Esophagus mucosa (tissue), 1 donor: ENCODE measurements around the gene SMCO1. TPM values are rescaled to one million over a fixed set of nuclear protein-coding genes. Genes with fewer than 3 reads are reported as not detected.
"Not testable (repeated sequence)": the region's sequence is repeated elsewhere in the genome, so short reads cannot be mapped to it uniquely, and the experiment has no call there.

Experiments
- ATAC-seq: fragments of 200-7000 bp; cut with Tn5 transposase; one replicate; pipeline ENCODE4 v1.9.1; 2020
- total RNA-seq: library from RNA; stranded (reverse); gene quantifications from one replicate; pipeline ENCODE4 v1.2.4, GENCODE V29; 2023
- donor health status: DM: yes; HTN: yes; CAD: no.

SMCO1 gene
- total RNA-seq, 1 donor from 2014 or later, result not detected

- ATAC-seq, result no peak
These were observed 28.9 kb downstream of the SMCO1 start for GRCh38 chr3:196486263-196486662.

- no peak for ATAC-seq
These were observed 37.5 kb downstream of the SMCO1 start for GRCh38 chr3:196477678-196478077.

DNA sequence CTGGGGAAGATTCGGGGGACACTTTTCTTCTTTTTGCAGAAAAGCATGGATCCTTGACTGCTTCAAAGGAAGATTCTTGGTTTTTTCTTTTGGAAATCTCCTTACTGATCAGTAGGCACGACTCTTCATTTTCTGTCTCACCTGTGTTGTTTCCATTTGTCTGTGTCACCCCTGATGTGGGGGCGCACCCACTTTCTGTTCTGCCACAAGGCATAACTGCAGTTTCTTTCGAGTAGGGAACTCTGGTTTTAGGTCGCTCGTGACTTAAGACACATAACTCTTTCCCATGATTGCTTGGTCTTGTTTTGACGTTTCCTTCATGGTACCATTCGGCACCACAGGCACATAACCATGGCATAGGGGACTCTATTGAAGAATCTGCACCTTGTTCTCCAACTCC lies 42.9 kb downstream of the SMCO1 start:
- no peak for ATAC-seq

GRCh38 chr3:196471551-196471950 lies 43.6 kb downstream of the SMCO1 start:
- no peak for ATAC-seq

DNA sequence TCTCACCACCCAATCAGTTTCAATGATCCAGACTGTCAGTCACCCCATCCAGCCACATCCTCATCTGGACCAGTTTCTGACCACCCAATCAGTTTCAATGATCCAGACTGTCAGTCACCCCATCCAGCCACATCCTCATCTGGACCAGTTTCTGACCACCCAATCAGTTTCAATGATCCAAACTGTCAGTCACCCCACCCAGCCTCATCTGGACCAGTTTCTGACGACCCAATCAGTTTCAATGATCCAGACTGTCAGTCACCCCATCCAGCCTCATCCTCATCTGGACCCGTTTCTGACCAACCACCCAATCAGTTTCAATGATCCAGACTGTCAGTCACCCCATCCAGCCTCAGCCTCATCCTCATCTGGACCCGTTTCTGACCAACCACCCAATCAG lies 45.0 kb downstream of the SMCO1 start:
- ATAC-seq, result not testable (repeated sequence)

GRCh38 chr3:196463804-196464203 lies 51.3 kb downstream of the SMCO1 start:
- no peak for ATAC-seq

DNA sequence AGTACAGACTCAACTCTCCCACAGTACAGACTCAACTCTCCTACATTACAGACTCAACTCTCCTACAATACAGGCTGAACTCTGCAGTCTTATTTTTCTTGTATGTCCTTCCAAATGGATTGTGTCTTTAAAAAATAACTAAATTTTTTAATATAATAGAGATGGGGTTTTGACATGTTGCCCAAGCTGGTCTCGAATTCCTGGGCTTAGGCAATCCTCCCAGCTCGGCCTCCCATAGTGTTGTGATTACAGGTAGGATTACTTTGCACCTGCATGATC lies 51.7 kb downstream of the SMCO1 start:
- no peak for ATAC-seq

GRCh38 chr3:196462680-196463477 lies 52.3 kb downstream of the SMCO1 start:
- not testable (repeated sequence) for ATAC-seq

- no peak for ATAC-seq
These were observed 57.1 kb downstream of the SMCO1 start for GRCh38 chr3:196458063-196458462.

GRCh38 chr3:196457470-196457869 lies 57.7 kb downstream of the SMCO1 start:
- ATAC-seq, result not testable (repeated sequence)

Other genes starting within 250 kb of the SMCO1 start
- gene PCYT1A, start 227.6 kb downstream of the SMCO1 start, total RNA-seq, result 49.2 TPM
- 14.6 TPM for gene DYNLT2B, start 197.1 kb downstream of the SMCO1 start, total RNA-seq
- 8.2 TPM for gene TM4SF19, start 177.0 kb downstream of the SMCO1 start, total RNA-seq
- gene UBXN7, start 82.9 kb downstream of the SMCO1 start, total RNA-seq, result 31.9 TPM
- 15.8 TPM for gene RNF168, start 11.6 kb downstream of the SMCO1 start, total RNA-seq
- gene WDR53, start 53.2 kb upstream of the SMCO1 start, total RNA-seq, result 13.7 TPM
- gene FBXO45, start 53.3 kb upstream of the SMCO1 start, total RNA-seq, result 12.1 TPM
- 0.40 TPM for gene NRROS, start 124.3 kb upstream of the SMCO1 start, total RNA-seq
- 1.0 TPM for gene CEP19, start 196.9 kb upstream of the SMCO1 start, total RNA-seq
- gene PIGX, start 197.0 kb upstream of the SMCO1 start, total RNA-seq, result 20.0 TPM
- gene PAK2, start 224.5 kb upstream of the SMCO1 start, total RNA-seq, result 36.5 TPM